ENCODE measurements around the gene CHRDL2. TPM values are rescaled to one million over a fixed set of nuclear protein-coding genes. Genes with fewer than 3 reads are reported as not detected.

CHRDL2 gene
- total RNA-seq, 1 experiment from 2014 or later, result 0.39 TPM

GRCh38 chr11:74777877-74778276, 46.7 kb upstream of the CHRDL2 start:
- H4K91ac ChIP-seq (ENCODE audit: insufficient read length, low read depth, low read length), result no peak overlapping the region

More at GRCh38 chr11:74777877-74778276, 46.7 kb upstream of the CHRDL2 start:
- Mint-ChIP-seq H3K4me1 (no peaks in the 10 kb centered on the region), H3K4me3 (no peak overlapping the region), H3K9me3 (no peaks in the 10 kb centered on the region), H3K27me3 (ENCODE audit: low read depth) (no peaks in the 10 kb centered on the region), H3K36me3 (ENCODE audit: insufficient read depth in 1 of 3, low read depth in 3 of 3) (no peaks in the 10 kb centered on the region), H3K27ac (peak overlapping the region in 2 of 3 experiments; percentile 5 to 63; a peak in 1 of 7 replicates)
- H3K9me3 ChIP-seq (ENCODE audit: control insufficient read depth, low read depth, low read length), result no peaks in the 10 kb centered on the region
- no peaks in the 10 kb centered on the region for H3K27me3 ChIP-seq (ENCODE audit: insufficient read depth, low read length)
- H4K5ac ChIP-seq (ENCODE audit: insufficient read length, low read depth, low read length), result no peak overlapping the region
- no peak overlapping the region for H3K18ac ChIP-seq (ENCODE audit: insufficient read length, low read depth, low read length)
- no peak overlapping the region for H3T11ph ChIP-seq (ENCODE audit: low read length)
- no peak overlapping the region for H3K4me2 ChIP-seq (ENCODE audit: insufficient read depth, insufficient read length, low read length)
- no peaks in the 10 kb centered on the region for H3K4me1 ChIP-seq (ENCODE audit: insufficient read depth, low read length)
- no peak overlapping the region for H2BK20ac ChIP-seq (ENCODE audit: low read depth, low read length, poor library complexity, severe bottlenecking)
- no CpG with 5 or more reads among the region's 4 CpGs for WGBS (ENCODE audit: extremely low coverage, insufficient read length, low lambda C conversion rate)
- H4K8ac ChIP-seq (replicated peaks; ENCODE audit: insufficient read length, low read depth, low read length), result no peak overlapping the region
- TF ChIP-seq CTCF (conservative IDR thresholded peaks at IDR 0.05), result no peak
- no peak overlapping the region for H2BK15ac ChIP-seq (ENCODE audit: low read depth, low read length)
- no peak overlapping the region for H2BK120ac ChIP-seq (ENCODE audit: low read depth, low read length, poor library complexity, severe bottlenecking)
- no peak overlapping the region for H3K9ac ChIP-seq (ENCODE audit: extremely low read depth, insufficient read length, low read length)
- no peaks in the 10 kb centered on the region for H3K23me2 ChIP-seq (ENCODE audit: insufficient read length, low read depth, low read length, poor library complexity, severe bottlenecking)
- H3K79me2 ChIP-seq (ENCODE audit: insufficient read depth, low read length), result peaks cover 9% of the 10 kb centered on the region; the same call in 1 of the 2 replicates
- no peak overlapping the region for H3K27ac ChIP-seq (ENCODE audit: insufficient read length, low read depth, low read length)
- H2BK12ac ChIP-seq (ENCODE audit: insufficient read length, low read depth, low read length), result no peak overlapping the region
- H3K4ac ChIP-seq (ENCODE audit: low read depth, low read length), result no peak overlapping the region
- no peak overlapping the region for H2BK5ac ChIP-seq (ENCODE audit: insufficient read length, low read length)
- H3K79me1 ChIP-seq (ENCODE audit: insufficient read depth, low read depth, low read length, poor library complexity, severe bottlenecking), result peaks cover 6% of the 10 kb centered on the region
- no peak for DNase-seq
- H3K23ac ChIP-seq (ENCODE audit: insufficient read length, low read depth, low read length), result no peak overlapping the region
- no peak overlapping the region for H3K56ac ChIP-seq (ENCODE audit: insufficient read length, low read depth, low read length)
- H2AFZ ChIP-seq (ENCODE audit: low read length), result no peak overlapping the region
- no peak overlapping the region for H2AK5ac ChIP-seq (ENCODE audit: insufficient read length, low read length)
- H4K20me1 ChIP-seq (ENCODE audit: control insufficient read depth, insufficient read depth, insufficient read length), result no peaks in the 10 kb centered on the region
- H3K14ac ChIP-seq (ENCODE audit: insufficient read depth, low read length), result no peak overlapping the region
